Measurements from ENCODE around the gene PTGER2. TPM values are rescaled to one million over a fixed set of nuclear protein-coding genes. Genes with fewer than 3 reads are reported as not detected.

Gene PTGER2
- polyA plus RNA-seq, 1 donor from 2014 or later: not detected

- no peak overlapping the region for H3K9ac ChIP-seq (ENCODE audit: low read length)
- H3K27me3 ChIP-seq (ENCODE audit: insufficient read depth, low read depth, low read length): no peaks in the 10 kb centered on the region
- no peaks in the 10 kb centered on the region for H3F3A ChIP-seq (ENCODE audit: insufficient read depth, low read length, poor library complexity, severe bottlenecking)
- no peak overlapping the region for H3K4me3 ChIP-seq (ENCODE audit: low read length)
- H4K20me1 ChIP-seq (ENCODE audit: insufficient read depth): no peaks in the 10 kb centered on the region
- no peak overlapping the region for H2AFZ ChIP-seq (ENCODE audit: low read depth, low read length)
- no peak overlapping the region for H3K27ac ChIP-seq (ENCODE audit: low read length)
- no peak overlapping the region for H3K4me2 ChIP-seq (ENCODE audit: low read length)
- no peaks in the 10 kb centered on the region for H3K36me3 ChIP-seq (ENCODE audit: insufficient read depth, low read length)
- no peaks in the 10 kb centered on the region for H3K79me2 ChIP-seq (replicated peaks; ENCODE audit: insufficient read depth, low read length)
- TF ChIP-seq SMC3 (conservative IDR thresholded peaks at IDR 0.05; ENCODE audit: poor library complexity) (no peak), POLR2AphosphoS5 (IDR thresholded peaks at IDR 0.05) (no peak), EP300 (conservative IDR thresholded peaks at IDR 0.05; ENCODE audit: poor library complexity, severe bottlenecking) (no peak), RAD21 (conservative IDR thresholded peaks at IDR 0.05) (no peak), REST (IDR thresholded peaks at IDR 0.05; ENCODE audit: borderline replicate concordance) (no peak), TAF1 (IDR thresholded peaks at IDR 0.05; ENCODE audit: low read depth) (no peak), EZH2 (IDR thresholded peaks at IDR 0.05; ENCODE audit: borderline replicate concordance, insufficient read depth, low read length, poor library complexity, severe bottlenecking) (no peak), MXI1 (conservative IDR thresholded peaks at IDR 0.05; ENCODE audit: poor library complexity, severe bottlenecking) (no peak)
- TF ChIP-seq, protein P1, sequence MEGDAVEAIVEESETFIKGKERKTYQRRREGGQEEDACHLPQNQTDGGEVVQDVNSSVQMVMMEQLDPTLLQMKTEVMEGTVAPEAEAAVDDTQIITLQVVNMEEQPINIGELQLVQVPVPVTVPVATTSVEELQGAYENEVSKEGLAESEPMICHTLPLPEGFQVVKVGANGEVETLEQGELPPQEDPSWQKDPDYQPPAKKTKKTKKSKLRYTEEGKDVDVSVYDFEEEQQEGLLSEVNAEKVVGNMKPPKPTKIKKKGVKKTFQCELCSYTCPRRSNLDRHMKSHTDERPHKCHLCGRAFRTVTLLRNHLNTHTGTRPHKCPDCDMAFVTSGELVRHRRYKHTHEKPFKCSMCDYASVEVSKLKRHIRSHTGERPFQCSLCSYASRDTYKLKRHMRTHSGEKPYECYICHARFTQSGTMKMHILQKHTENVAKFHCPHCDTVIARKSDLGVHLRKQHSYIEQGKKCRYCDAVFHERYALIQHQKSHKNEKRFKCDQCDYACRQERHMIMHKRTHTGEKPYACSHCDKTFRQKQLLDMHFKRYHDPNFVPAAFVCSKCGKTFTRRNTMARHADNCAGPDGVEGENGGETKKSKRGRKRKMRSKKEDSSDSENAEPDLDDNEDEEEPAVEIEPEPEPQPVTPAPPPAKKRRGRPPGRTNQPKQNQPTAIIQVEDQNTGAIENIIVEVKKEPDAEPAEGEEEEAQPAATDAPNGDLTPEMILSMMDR (IDR thresholded peaks at IDR 0.05; ENCODE audit: poor library complexity, severe bottlenecking): no peak
- no peaks in the 10 kb centered on the region for H3K9me2 ChIP-seq (ENCODE audit: insufficient read depth, low read length)
- H3K9me3 ChIP-seq (ENCODE audit: low read length): no peaks in the 10 kb centered on the region
These were observed 9.7 kb upstream of the PTGER2 start for GRCh38 chr14:52304248-52304904.

GRCh38 chr14:52305014-52305413 is 9.1 kb upstream of the PTGER2 start:
- H3F3A ChIP-seq (ENCODE audit: insufficient read depth, low read length, poor library complexity, severe bottlenecking): no peaks in the 10 kb centered on the region
- H3K4me2 ChIP-seq (ENCODE audit: low read length): no peak overlapping the region
- H3K4me3 ChIP-seq (ENCODE audit: low read length): no peak overlapping the region
- H3K79me2 ChIP-seq (replicated peaks; ENCODE audit: insufficient read depth, low read length): no peaks in the 10 kb centered on the region
- H4K20me1 ChIP-seq (ENCODE audit: insufficient read depth): no peaks in the 10 kb centered on the region
- H3K27me3 ChIP-seq (ENCODE audit: insufficient read depth, low read depth, low read length): no peaks in the 10 kb centered on the region
- no peaks in the 10 kb centered on the region for H3K9me3 ChIP-seq (ENCODE audit: low read length)
- no peak overlapping the region for H2AFZ ChIP-seq (ENCODE audit: low read depth, low read length)
- no peak overlapping the region for H3K9ac ChIP-seq (ENCODE audit: low read length)
- TF ChIP-seq, protein P1 (IDR thresholded peaks at IDR 0.05; ENCODE audit: poor library complexity, severe bottlenecking): no peak
- no peak for TF ChIP-seq TAF1 (IDR thresholded peaks at IDR 0.05; ENCODE audit: low read depth)
- TF ChIP-seq SMC3 (conservative IDR thresholded peaks at IDR 0.05; ENCODE audit: poor library complexity): no peak
- H3K9me2 ChIP-seq (ENCODE audit: insufficient read depth, low read length): no peaks in the 10 kb centered on the region
- H3K36me3 ChIP-seq (ENCODE audit: insufficient read depth, low read length): no peaks in the 10 kb centered on the region
- no peak overlapping the region for H3K27ac ChIP-seq (ENCODE audit: low read length)

Data from neural cell (in vitro differentiated cells).